Activated CD8-positive, alpha-beta memory T cell treated with anti-CD3 and anti-CD28 coated beads, Interleukin-2, amount 50 U/mL, for 1 hour (primary cell): ENCODE measurements around the gene RPGRIP1L.

Experiments
- DNase-seq: peaks from one replicate; pipeline ENCODE4 v3.0.0-alpha.2; 2020; ENCODE audit errors: extremely low read depth

Gene RPGRIP1L

GRCh38 chr16:53601961-53602360, 101.7 kb downstream of the RPGRIP1L start:
- DNase-seq: no peak

- DNase-seq: no peak
Measured at GRCh38 chr16:53600616-53601015, 103.0 kb downstream of the RPGRIP1L start.

GRCh38 chr16:53600126-53600525, 103.5 kb downstream of the RPGRIP1L start:
- DNase-seq: no peak

GRCh38 chr16:53599548-53599947, 104.1 kb downstream of the RPGRIP1L start:
- no peak for DNase-seq

GRCh38 chr16:53598511-53599275, 105.0 kb downstream of the RPGRIP1L start:
- DNase-seq: no peak

- no peak for DNase-seq
Measured at GRCh38 chr16:53597776-53598175, 105.9 kb downstream of the RPGRIP1L start.

- no peak for DNase-seq
Measured at GRCh38 chr16:53588081-53588648, 115.5 kb downstream of the RPGRIP1L start.

GRCh38 chr16:53583401-53583800, 120.3 kb downstream of the RPGRIP1L start:
- no peak for DNase-seq

GRCh38 chr16:53581784-53582183, 121.9 kb downstream of the RPGRIP1L start:
- DNase-seq: no peak

DNA sequence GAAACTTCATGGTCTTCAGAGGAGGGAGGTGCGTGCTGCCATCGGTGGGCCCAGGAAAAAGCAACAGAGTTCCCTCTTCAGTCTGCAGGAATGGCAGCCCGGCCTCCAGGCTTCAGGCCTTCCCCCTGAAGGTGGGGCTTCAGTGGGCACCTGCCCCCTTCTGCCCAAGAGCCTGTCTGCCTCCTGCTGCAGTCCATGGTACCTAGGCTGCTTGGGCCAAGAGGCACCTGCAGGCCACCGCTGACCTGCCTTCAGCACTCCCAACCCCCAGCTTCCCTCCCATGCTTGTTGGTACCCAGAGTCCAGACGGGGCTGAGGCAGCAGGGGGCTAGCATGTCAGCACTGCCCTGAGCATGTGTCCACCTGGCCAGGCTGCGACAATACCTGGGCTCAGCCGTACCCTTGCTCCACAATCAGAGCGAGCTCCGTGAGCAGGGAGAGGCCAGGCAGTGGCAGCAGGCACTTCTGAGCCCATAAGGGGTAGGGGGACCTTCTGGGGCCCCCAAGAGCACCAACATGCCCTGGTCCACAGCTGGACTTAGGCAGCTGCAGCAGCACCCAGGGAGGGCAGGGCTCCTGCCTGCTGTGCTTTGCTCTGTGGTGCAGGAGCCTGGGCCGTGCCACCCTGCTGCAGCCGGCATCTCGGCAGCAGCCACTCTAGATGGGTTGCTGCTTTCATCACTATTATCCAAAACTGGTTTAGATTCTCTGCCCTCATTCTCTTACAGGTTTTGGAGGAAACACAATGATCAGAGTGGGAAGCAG, 123.4 kb downstream of the RPGRIP1L start:
- no peak for DNase-seq

- DNase-seq: no peak
Measured at GRCh38 chr16:53576904-53577303, 126.8 kb downstream of the RPGRIP1L start.

DNA sequence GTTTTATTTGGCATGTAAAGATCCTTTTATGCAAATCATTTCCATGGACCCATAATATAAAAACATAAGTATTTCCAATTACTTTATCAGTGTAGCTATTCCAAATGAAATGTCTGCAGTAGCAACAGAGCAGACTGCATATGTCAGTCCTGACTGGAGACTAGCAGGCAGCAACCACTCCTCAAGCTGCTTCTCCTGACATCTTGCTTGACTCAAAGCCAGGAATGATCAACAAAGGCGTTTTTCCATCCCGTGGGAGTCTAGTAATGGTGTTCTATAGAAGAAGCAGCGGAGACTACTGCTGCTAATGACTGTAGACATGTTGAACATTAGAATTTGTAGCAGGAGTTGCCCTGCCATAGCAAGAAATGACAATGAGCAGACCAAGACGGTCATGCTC, 127.4 kb downstream of the RPGRIP1L start:
- no peak for DNase-seq

DNA sequence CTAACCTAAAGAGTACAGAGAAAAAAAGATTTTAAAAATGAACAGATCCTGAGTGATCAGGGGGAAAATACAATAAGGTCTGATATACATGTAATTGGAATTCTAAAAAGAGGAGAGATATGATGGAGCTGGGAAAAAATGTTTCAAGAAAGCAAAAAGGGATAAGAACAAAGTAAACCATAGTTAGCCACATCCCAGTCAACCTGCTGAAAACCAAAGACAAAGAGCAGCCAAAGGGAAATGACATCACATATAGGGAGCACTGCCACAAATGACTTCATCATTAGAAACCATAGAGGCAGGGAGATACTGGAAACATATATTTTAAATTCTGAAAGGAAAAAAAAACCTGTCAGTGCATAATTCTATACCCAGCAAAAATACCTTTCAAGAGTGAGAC, 131.9 kb downstream of the RPGRIP1L start:
- no peak for DNase-seq

DNA sequence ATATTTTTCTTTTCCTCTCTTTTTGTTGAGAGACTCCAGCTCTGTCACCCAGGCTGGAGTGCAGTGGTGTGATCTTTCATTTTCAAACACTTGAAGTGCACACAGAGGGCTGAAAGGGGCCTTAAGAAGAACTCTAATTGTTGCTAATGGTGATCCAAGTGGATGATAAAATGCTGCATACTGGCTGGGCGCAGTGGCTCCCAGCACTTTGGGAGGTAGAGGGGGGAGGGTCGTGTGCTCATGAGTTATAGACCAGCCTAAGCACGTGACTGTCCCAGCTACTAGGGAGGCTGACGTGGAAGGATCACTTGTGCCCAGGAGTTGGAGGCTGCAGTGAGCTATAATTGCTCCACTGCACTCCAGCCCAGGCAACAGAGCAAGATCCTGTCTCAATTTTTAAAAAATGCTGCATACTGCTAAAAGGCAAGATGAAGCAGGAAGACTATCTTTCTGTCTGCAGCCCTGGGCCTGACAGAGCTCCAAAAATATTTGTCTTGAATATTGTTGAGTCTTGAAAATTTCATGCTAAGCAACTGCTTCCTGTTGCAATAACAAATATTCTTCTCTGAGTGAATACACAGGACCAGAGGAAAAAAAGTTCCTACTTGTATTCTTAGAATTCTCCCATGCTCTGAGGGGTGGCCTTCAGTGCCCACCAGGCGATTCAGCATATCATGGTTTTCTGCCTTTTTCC, 137.0 kb downstream of the RPGRIP1L start:
- DNase-seq: no peak

DNA sequence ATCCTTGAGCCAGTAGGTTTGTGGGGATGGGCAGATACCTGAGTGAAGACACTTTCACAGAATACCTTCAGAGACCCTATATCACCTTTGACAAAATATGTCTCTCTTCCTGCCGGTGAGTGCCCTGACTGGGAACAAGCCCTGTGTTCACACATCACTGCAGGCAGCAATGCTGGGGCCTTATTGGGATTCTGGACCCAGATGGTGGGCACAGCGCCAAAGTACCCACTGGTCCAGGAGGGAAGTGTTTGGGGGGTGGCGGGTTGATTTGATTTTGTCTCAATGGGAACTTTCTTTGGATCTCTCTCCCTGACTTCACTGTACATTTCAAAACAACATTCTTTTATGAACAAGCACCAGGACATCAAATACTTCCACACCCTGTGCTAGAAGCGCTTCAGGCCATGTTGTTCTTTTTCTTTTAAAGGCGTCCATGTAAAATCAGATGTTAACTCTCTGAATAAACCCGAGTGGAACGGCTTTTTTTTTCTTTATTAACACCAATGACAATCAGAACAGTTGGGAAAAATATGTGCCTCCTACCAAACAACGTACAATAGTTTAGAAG, 138.3 kb downstream of the RPGRIP1L start:
- DNase-seq: no peak

DNA sequence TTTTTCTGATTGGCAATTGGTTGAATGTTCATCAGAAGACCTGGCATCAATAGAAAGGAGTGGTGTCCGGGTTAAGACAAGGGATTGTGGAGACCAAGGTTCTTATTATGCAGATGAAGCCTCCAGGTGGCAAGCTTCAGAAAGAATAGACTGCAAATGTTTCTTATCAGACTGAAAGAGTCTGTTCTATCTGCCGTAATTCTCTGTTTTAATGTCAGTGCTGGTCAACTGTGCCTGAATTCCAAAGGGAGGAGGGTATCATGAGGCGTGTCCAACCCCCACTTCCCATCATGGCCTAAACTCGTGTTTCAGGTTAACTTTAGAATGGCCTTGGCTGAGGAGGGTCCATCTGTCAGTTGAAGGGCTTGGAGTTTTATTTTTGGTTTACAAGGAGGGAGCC, 140.2 kb downstream of the RPGRIP1L start:
- DNase-seq: no peak

DNA sequence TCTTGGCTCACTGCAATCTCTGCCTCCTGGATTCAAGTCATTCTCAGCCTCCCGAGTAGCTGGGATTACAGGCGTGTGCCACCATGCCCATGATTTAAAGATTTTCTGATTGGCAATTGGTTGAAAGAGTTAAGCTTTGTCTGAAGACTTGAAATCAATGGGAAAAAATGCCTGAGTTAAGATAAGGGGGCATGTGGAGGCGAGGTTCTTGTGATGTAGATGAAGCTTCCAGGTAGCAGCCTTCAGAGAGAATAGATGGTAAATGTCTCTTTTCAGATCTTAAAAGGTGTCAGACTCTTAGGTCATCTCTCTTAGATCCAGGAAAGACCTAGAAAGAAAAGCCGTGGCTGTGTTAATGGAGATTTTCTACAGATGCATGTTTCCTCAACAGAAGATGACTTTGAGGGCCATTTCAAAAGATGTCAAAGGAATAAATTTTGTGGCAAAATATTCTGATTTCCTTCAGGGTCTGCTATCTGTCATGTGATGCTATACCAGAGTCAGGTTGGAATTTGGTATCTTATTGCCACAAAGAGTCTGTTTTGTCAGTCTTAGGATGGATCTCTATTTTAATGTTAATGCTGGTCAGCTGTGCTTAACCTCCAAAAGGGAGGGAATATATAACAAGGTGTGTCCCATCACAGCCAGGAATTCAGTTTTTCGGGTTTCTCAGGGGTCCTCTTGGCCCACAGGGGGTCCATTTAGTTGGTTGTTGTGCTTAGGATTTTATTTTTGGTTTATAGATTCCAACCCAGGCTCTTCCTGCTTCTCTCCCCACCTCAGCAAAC, 142.4 kb downstream of the RPGRIP1L start:
- no peak for DNase-seq

- DNase-seq: no peak
Measured at GRCh38 chr16:53559270-53559951, 144.2 kb downstream of the RPGRIP1L start.

GRCh38 chr16:53558710-53559109, 144.9 kb downstream of the RPGRIP1L start:
- DNase-seq: no peak

GRCh38 chr16:53556521-53556920, 147.1 kb downstream of the RPGRIP1L start:
- DNase-seq: no peak
